Ramos (cell line): ENCODE data around the gene SPATA16.

ENCODE experiments used
- in situ Hi-C: fragments of 300-500 bp; cut with MboI; formaldehyde crosslinking; loops from one replicate; pipeline ENCODE4 v1.14.3; 2022; ENCODE audit warnings: low sequenced_read_pairs; ENCODE audit not compliant: unreplicated experiment

Gene SPATA16

GRCh38 chr3:173007079-173007723 is 133.8 kb downstream of the SPATA16 start:
- in situ Hi-C loops, result no loop called here

DNA sequence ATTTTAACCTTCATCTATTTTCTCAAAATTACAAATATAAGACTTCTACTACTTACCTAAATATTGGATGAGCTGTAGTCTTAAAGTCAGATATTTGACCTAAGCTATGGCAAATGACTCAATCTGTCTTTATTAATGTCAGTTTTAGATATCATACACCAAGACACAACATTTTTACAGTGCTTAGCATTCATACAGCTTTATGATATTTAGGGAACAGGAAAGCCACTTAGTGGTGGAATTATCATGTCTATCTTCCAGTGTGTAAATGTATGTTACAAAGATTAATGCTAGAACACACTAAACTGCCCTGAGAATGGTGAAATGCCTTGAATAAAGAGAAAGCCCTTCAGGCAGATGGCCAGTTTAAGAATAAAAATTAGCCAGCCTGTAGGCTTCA is 135.0 kb downstream of the SPATA16 start:
- in situ Hi-C loops, result no loop called here

DNA sequence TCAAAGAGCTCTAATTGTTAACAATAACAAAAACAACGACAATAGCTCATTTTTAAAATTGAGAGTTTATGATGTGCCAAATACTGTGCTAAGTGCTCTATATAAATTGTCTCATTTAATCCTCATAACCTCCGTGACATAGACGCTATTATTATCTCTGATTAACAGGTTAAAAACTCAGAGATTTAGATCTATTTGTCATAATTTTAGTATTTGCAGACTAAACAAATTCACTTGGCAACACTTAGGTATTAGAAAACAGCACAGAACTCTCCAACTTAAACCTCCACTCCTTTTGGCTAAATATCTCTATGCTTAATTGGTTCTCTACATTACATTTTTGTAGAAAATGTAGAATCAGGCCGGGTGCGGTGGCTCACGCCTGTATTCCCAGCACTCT is 136.4 kb downstream of the SPATA16 start:
- in situ Hi-C loops, result no loop called here

DNA sequence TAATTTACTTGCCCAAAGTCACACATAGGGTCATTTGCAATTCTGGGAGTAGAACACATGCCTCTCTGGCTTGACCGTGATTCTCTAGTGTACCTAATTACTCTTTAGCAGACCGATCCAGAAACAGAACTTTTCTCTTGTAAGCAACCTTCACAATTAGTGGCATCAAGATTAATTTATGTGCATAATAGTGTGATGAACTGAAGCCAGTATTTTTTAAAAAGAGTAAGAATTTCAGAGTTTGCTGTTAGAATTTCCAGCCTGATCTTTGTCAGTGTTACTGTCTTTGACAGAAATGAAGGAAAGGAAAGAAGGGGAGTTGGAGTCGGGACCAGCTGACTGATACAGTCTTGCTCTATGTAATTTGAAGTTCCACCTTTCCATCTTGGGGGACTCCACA is 137.1 kb downstream of the SPATA16 start:
- in situ Hi-C loops, result no loop called here

DNA sequence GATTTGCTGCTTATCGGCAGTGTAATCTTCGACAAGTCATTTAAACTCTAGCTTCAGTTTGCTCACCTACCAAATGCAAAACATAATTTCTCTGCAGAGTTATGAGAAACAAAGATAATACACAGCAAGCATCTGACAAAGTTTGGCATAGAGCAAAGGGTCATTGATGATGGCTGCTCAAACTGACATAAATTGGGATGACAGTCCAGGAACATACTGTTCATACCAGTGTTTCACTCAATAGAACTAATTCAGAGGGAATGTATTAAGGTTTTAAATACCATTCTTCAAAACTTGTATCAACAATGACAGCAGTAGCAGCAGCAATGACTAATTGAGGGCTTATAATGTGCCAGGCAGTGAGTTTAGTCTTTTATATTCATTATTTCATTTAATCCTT is 137.6 kb downstream of the SPATA16 start:
- in situ Hi-C loops, result no loop called here

GRCh38 chr3:173001622-173002021 is 139.4 kb downstream of the SPATA16 start:
- in situ Hi-C loops, result no loop called here

DNA sequence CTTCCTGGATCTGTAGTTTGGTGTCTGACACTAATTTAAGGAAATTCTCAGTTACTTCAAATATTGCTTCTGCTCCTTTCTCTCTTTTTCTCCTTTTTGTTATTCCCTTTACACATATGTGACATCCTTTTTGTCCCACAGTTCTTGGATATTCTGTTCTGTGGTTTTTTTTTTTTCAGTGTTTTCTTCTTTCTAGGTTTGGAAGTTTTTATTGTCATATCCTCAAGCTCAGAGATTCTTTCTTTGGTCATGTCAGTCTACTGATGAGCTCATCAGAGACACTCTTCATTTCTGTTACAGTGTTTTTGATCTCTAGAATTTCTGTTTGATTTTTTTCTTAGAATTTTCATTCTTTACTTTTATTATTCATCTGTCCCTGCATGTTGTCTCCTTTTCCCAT is 140.5 kb downstream of the SPATA16 start:
- in situ Hi-C loops, result no loop called here

DNA sequence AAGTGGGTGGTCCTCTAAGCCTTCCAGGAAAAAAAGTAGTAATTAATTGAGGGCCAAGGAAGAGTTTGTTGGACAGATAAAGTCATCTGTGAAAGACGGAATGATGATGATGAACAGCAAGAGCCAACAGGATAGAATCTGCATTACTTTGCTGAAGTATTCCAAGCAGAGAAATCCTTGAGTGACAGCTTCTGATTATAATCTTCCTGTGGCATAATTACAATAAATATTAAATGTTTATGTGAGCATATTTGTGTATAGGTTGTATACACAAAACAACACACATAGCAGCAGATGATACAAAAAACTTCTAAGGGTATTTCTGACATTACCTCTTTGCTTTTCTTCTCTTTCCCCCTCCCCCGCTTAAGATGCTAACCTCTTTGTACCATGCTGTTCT is 147.6 kb downstream of the SPATA16 start:
- in situ Hi-C loops, result no loop called here

GRCh38 chr3:172991424-172991996 is 149.5 kb downstream of the SPATA16 start:
- in situ Hi-C loops, result no loop called here

DNA sequence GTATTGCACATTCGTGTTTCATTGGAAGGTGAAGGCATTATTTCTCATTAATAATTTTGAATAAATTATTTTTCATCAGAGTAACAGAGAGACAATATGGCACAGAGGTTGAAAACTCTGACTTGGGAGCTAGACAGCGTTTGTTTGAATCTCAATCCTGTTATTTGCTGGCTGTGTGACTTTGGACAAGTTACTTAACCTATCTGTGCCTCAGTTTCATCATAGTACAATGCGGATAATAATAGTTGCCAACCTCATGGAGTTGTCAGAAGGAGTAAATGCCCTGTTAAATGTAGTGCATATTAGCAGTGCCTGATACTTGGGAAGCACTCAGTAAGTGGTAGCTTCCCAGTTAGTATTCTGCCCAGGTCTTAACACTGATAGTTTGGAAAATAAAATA is 151.7 kb downstream of the SPATA16 start:
- in situ Hi-C loops, result no loop called here

DNA sequence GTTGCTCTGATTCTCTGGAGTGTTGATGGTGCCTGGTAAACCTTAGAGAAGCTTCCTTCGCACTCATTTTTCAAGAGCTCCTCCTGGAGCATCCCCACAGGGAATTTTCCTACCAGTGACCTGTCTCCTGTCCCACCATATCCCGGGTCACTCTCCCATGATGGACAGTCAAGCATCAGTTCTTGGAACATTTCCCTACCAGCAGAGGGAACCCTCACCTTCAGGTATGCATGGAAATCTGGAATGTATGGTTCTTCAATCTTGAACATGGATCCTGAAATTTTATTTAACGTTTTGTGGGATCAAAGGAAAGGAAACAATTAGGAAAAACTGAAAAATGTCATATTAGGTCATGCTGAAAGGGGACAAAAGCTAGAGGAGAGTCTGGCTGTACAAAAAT is 153.8 kb downstream of the SPATA16 start:
- in situ Hi-C loops, result no loop called here

DNA sequence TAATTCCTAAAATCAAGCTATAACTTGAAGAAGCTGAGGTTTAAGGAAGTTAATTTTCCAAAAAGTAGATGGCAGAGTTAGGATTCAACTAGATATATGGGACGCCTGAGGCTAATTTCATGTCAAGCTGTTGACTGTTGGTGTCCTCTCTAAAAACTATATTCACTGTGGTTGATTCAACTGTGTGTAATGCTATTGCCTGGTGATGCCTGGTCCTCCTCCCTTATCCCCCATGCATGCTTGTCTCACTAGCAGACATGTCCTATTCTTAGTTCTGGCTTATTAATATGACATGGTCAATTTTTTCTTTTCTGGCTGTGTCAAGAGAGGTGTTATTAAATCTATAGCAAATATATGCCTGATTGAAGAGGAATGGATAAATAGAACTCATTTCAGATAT is 156.1 kb downstream of the SPATA16 start:
- in situ Hi-C loops, result no loop called here

DNA sequence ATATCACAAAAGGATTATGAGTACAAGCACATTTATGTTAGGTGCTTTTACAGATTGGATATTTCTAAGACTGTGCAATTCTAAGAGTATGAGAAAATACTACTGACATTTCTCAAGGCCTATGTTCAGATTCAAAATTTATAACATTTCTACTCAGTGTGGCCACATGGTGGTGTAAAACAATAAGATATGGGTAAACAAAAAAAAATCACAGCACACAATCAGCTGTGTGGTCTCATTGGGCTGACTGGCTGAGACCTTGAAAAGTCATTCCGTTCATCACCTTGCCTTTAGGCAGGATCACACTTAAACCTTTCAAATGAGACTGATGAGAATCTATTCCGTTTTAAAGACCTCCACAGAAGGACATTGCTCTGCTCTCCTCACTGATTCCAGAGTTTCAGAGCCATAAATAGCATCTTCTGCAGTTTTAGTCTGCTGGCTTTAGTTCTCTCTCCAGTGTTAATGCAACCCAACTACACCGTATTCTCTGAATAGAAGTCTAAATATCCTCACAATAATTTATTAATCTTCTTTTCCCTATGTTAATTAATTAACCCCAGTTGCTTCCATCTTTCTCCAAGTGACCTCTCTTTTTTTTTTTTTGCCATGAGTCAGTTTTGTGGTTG is 158.2 kb downstream of the SPATA16 start:
- in situ Hi-C loops, result no loop called here

- in situ Hi-C loops, result no loop called here
Observed at GRCh38 chr3:172981407-172981983, 159.5 kb downstream of the SPATA16 start.

- in situ Hi-C loops, result no loop called here
Observed at GRCh38 chr3:172980849-172981248, 160.2 kb downstream of the SPATA16 start.

GRCh38 chr3:172977696-172978095 is 163.3 kb downstream of the SPATA16 start:
- in situ Hi-C loops, result no loop called here

- in situ Hi-C loops, result no loop called here
Observed at GRCh38 chr3:172974969-172975368, 166.1 kb downstream of the SPATA16 start.

- in situ Hi-C loops, result no loop called here
Observed at GRCh38 chr3:172973799-172974198, 167.2 kb downstream of the SPATA16 start.

- in situ Hi-C loops, result no loop called here
Observed at GRCh38 chr3:172972717-172973116, 168.3 kb downstream of the SPATA16 start.

DNA sequence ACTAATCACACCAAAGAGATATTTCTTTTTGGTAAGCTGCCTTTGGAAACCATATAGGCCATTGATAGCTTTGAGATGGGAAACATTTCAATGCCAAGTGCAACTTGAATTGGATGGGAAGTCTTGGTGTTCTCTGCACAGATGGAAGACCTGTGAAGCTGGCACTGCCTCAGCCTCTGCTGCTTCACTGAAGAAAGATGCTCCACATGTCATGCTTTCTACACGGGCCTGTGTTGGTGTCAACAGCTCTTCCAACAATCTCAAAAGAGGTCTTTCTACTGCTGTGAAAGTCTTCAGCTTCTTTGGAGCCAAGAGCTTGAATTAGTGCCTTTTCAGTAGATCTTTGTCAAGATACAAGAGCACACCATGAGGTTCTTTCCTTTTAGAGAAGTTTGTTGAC is 169.0 kb downstream of the SPATA16 start:
- in situ Hi-C loops, result no loop called here

DNA sequence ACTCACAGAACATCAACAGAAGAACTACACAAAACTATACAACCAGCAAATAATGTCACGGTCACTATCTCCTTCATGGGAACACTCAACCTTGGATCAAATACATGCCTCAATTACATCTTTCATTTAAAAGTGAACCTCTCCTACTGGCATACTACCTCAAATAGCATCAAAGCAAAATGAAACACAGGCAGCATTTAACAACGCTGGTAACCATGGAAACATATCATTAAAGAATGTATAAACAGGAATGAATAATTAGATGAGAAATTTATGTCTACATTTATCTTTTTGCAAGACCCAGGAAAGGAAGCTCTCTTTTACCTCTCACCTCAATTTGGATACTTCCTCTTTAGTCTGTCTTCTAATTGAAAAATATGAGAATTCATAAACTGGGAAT is 172.4 kb downstream of the SPATA16 start:
- in situ Hi-C loops, result no loop called here

- in situ Hi-C loops, result no loop called here
Observed at GRCh38 chr3:172965256-172965655, 175.8 kb downstream of the SPATA16 start.
